Left colon (tissue), 2 donors: ENCODE results near the gene GDF10. TPM values are rescaled to one million over a fixed set of nuclear protein-coding genes. Genes with fewer than 3 reads are reported as not detected.

Experiments
- ATAC-seq: fragments of 200-7000 bp; cut with Tn5 transposase; one replicate; pipeline ENCODE4 v1.9.1; 2020; ENCODE audit warnings: mild to moderate bottlenecking, moderate library complexity
- DNase-seq, 2 donors: peaks; one replicate each; pipeline ENCODE4 v3.0.0-alpha.2; 2020
- intact Hi-C, 2 donors: fragments of 100-400 bp; cut with DNase I in 1 of 2; cut with micrococcal nuclease in 1 of 2; formaldehyde crosslinking; loops; one replicate each; pipeline versions ENCODE4 v1.11.2 to v1.14.0; 2022; cut with DNase I, micrococcal nuclease
- long read RNA-seq: library from polyadenylated mRNA; unstranded; transcript quantifications from one replicate; pipeline ENCODE4 v2.0.0, GENCODE V29; 2021
- total RNA-seq, 2 donors: library from RNA; stranded (reverse); fragmentation: NEBNext Ultra II Directional; extraction: Animal tissue kit (Norgen Biotek cat#: 25700); gene quantifications; one replicate each; pipeline ENCODE4 v1.2.1, GENCODE V29; 2021
- donor health status: DM: no; HTN: no; CAD: no.
- donor health status: DM: yes; HTN: yes; CAD: no.

Gene GDF10
- under 1 TPM; 0.12 to 0.67 TPM for total RNA-seq
- long read RNA-seq, partial matches to known transcripts, result 0 of 1 reads
- long read RNA-seq, other reads (novel, unspliced or antisense), result 0 of 1 reads

- ATAC-seq, result no peak
- no peak for DNase-seq
- intact Hi-C loops, result no loop called here
Measured at GRCh38 chr10:47299611-47300428, at the start of gene GDF10. Gene GDF10 (plus strand): TSS chr10:47300197. CDS start chr10:47300652, 455 bp downstream.

GRCh38 chr10:47252093-47252780, 47.8 kb upstream of the GDF10 start:
- no peak for DNase-seq
- ATAC-seq, result no peak
- intact Hi-C loops, result no loop called here

GRCh38 chr10:47253030-47253637, 46.9 kb upstream of the GDF10 start:
- intact Hi-C loops, result no loop called here
- ATAC-seq (no peak), DNase-seq (no peak)

- DNase-seq, result no peak
- no peak for ATAC-seq
- intact Hi-C loops, result no loop called here
Measured at GRCh38 chr10:47253651-47254375, 46.2 kb upstream of the GDF10 start.

GRCh38 chr10:47254611-47255010, 45.4 kb upstream of the GDF10 start:
- DNase-seq (no peak), ATAC-seq (no peak)
- intact Hi-C loops, result no loop called here

GRCh38 chr10:47255033-47255813, 44.8 kb upstream of the GDF10 start:
- intact Hi-C loops, result no loop called here
- DNase-seq (no peak), ATAC-seq (no peak)

- intact Hi-C loops, result no loop called here
- ATAC-seq (no peak), DNase-seq (no peak)
Measured at GRCh38 chr10:47255866-47256265, 44.1 kb upstream of the GDF10 start.

- DNase-seq (no peak), ATAC-seq (no peak)
- intact Hi-C loops, result no loop called here
Measured at GRCh38 chr10:47256751-47257336, 43.2 kb upstream of the GDF10 start.

- ATAC-seq (no peak), DNase-seq (no peak)
- intact Hi-C loops, result no loop called here
Measured at GRCh38 chr10:47257396-47258120, 42.4 kb upstream of the GDF10 start.

GRCh38 chr10:47258921-47259320, 41.1 kb upstream of the GDF10 start:
- no peak for DNase-seq
- intact Hi-C loops, result no loop called here
- no peak for ATAC-seq

- intact Hi-C loops, result no loop called here
- no peak for ATAC-seq
- DNase-seq, result peak in 1 of 2 donors; percentile 7
Measured at GRCh38 chr10:47259466-47259865, 40.5 kb upstream of the GDF10 start.

- DNase-seq (no peak), ATAC-seq (no peak)
- intact Hi-C loops, result no loop called here
Measured at GRCh38 chr10:47260505-47261111, 39.4 kb upstream of the GDF10 start.

- no peak for ATAC-seq
Measured at GRCh38 chr10:47261121-47261520, 38.9 kb upstream of the GDF10 start.

GRCh38 chr10:47261556-47261955, 38.4 kb upstream of the GDF10 start:
- intact Hi-C loops, result no loop called here
- ATAC-seq, result no peak
- no peak for DNase-seq

More at GRCh38 chr10:47261121-47261520, 38.9 kb upstream of the GDF10 start:
- intact Hi-C loops, result no loop called here
- DNase-seq, result no peak

GRCh38 chr10:47262606-47263533, 37.1 kb upstream of the GDF10 start:
- no peak for ATAC-seq
- intact Hi-C loops, result no loop called here

GRCh38 chr10:47264797-47265281, 35.2 kb upstream of the GDF10 start:
- intact Hi-C loops, result no loop called here
- peak in 1 of 2 donors; percentile 11 for DNase-seq
- no peak for ATAC-seq

More at GRCh38 chr10:47262606-47263533, 37.1 kb upstream of the GDF10 start:
- DNase-seq, result no peak
